GM18499 (cell line): ENCODE measurements around the gene ZNF521.

Source experiments
- ATAC-seq: cut with Tn5 transposase; IDR thresholded peaks from one replicate; pipeline ENCODE4 v1.9.1; 2021; ENCODE audit warnings: moderate number of reproducible peaks; ENCODE audit not compliant: insufficient read depth, unreplicated experiment

Gene ZNF521

GRCh38 chr18:25137197-25137472 is 214.8 kb downstream of the ZNF521 start:
- ATAC-seq, result no peak

- ATAC-seq, result no peak
These were observed 215.4 kb downstream of the ZNF521 start for GRCh38 chr18:25136416-25137196.

- no peak for ATAC-seq
These were observed 217.1 kb downstream of the ZNF521 start for GRCh38 chr18:25134861-25135260.

GRCh38 chr18:25133879-25134278 is 218.1 kb downstream of the ZNF521 start:
- ATAC-seq, result no peak

GRCh38 chr18:25132786-25133496 is 219.0 kb downstream of the ZNF521 start:
- ATAC-seq, result no peak

GRCh38 chr18:25126751-25127150 is 225.2 kb downstream of the ZNF521 start:
- ATAC-seq, result no peak

- ATAC-seq, result no peak
These were observed 226.3 kb downstream of the ZNF521 start for GRCh38 chr18:25125680-25126079.

GRCh38 chr18:25123438-25124232 is 228.3 kb downstream of the ZNF521 start:
- no peak for ATAC-seq

GRCh38 chr18:25121442-25121841 is 230.5 kb downstream of the ZNF521 start:
- ATAC-seq, result no peak

- no peak for ATAC-seq
These were observed 238.4 kb downstream of the ZNF521 start for GRCh38 chr18:25113566-25113965.

- no peak for ATAC-seq
These were observed 239.0 kb downstream of the ZNF521 start for GRCh38 chr18:25112821-25113434.

- ATAC-seq, result no peak
These were observed 240.3 kb downstream of the ZNF521 start for GRCh38 chr18:25111377-25112288.

GRCh38 chr18:25109484-25109883 is 242.5 kb downstream of the ZNF521 start:
- ATAC-seq, result no peak

GRCh38 chr18:25103468-25104155 is 248.4 kb downstream of the ZNF521 start:
- no peak for ATAC-seq

GRCh38 chr18:25102662-25103061 is 249.3 kb downstream of the ZNF521 start:
- no peak for ATAC-seq

GRCh38 chr18:25100418-25100817 is 251.5 kb downstream of the ZNF521 start:
- ATAC-seq, result no peak

- ATAC-seq, result no peak
These were observed 252.1 kb downstream of the ZNF521 start for GRCh38 chr18:25099895-25100294.

GRCh38 chr18:25097569-25098056 is 254.4 kb downstream of the ZNF521 start:
- ATAC-seq, result no peak

GRCh38 chr18:25097057-25097456 is 254.9 kb downstream of the ZNF521 start:
- no peak for ATAC-seq
